ENCODE measurements around the gene BTG1.

GRCh38 chr12:92096346-92097136, 49.1 kb downstream of the BTG1 start:
- TF ChIP-seq POLR2AphosphoS5 (IDR thresholded peaks at IDR 0.05) (no peak), EP300 (IDR thresholded peaks at IDR 0.05) (no peak), CTCF (IDR thresholded peaks at IDR 0.05) (no peak), POLR2A (IDR thresholded peaks at IDR 0.05) (no peak)
